G401.6 (cell line): Measurements from ENCODE around the gene RPS27A.
"Not testable (repeated sequence)": the region's sequence is repeated elsewhere in the genome, so short reads cannot be mapped to it uniquely, and the experiment has no call there.

Source experiments
- FAIRE-seq: peaks from 2 replicates; lab custom pipeline; 2012; peaks lifted over from hg19 to GRCh38; lab: Jason Lieb, UNC

RPS27A gene

GRCh38 chr2:55232084-55232862 lies at the start of gene RPS27A, which contains the start of gene CLHC1:
Gene RPS27A, plus strand, starts transcription at chr2:55232688. Its CDS starts 137 bp downstream, at chr2:55232825.
Gene CLHC1, minus strand, starts transcription at chr2:55232293. Its CDS starts 9,882 bp downstream, at chr2:55222411.
- peak; percentile 97 for FAIRE-seq

GRCh38 chr2:55186837-55187236 lies 45.7 kb upstream of the RPS27A start:
- not testable (repeated sequence) for FAIRE-seq

GRCh38 chr2:55191888-55192287 lies 40.6 kb upstream of the RPS27A start:
- not testable (repeated sequence) for FAIRE-seq

- no peak for FAIRE-seq
These were observed 36.0 kb upstream of the RPS27A start for GRCh38 chr2:55196526-55196925.

- FAIRE-seq, result no peak
These were observed 32.1 kb upstream of the RPS27A start for GRCh38 chr2:55200416-55200815.

GRCh38 chr2:55204536-55204935 lies 28.0 kb upstream of the RPS27A start:
- no peak for FAIRE-seq

GRCh38 chr2:55204950-55205349 lies 27.5 kb upstream of the RPS27A start:
- FAIRE-seq, result no peak

- no peak for FAIRE-seq
These were observed 18.7 kb upstream of the RPS27A start for GRCh38 chr2:55213822-55214221.

GRCh38 chr2:55223958-55224760 lies 8.3 kb upstream of the RPS27A start:
- FAIRE-seq, result no peak

GRCh38 chr2:55224761-55225261 lies 7.7 kb upstream of the RPS27A start:
- FAIRE-seq, result no peak

- FAIRE-seq, result no peak
These were observed 6.9 kb upstream of the RPS27A start for GRCh38 chr2:55225481-55226020.

- not testable (repeated sequence) for FAIRE-seq
These were observed 4.9 kb upstream of the RPS27A start for GRCh38 chr2:55227437-55228225.

GRCh38 chr2:55228226-55228563 lies 4.3 kb upstream of the RPS27A start:
- no peak for FAIRE-seq

GRCh38 chr2:55229221-55229620 lies 3.3 kb upstream of the RPS27A start:
- FAIRE-seq, result no peak

GRCh38 chr2:55230551-55230950 lies 1.9 kb upstream of the RPS27A start:
- no peak for FAIRE-seq

- FAIRE-seq, result no peak
These were observed 873 bp upstream of the RPS27A start for GRCh38 chr2:55231546-55232083.

- no peak for FAIRE-seq
These were observed 572 bp downstream of the RPS27A start for GRCh38 chr2:55232863-55233657.

- no peak for FAIRE-seq
These were observed 1.1 kb downstream of the RPS27A start for GRCh38 chr2:55233658-55233940.

GRCh38 chr2:55235724-55236538 lies 3.4 kb downstream of the RPS27A start:
- peak; percentile 23 for FAIRE-seq

- no peak for FAIRE-seq
These were observed 4.6 kb downstream of the RPS27A start for GRCh38 chr2:55236992-55237543.
